SK-N-SH (cell line): ENCODE measurements around the gene IQGAP1. TPM values are rescaled to one million over a fixed set of nuclear protein-coding genes. Genes with fewer than 3 reads are reported as not detected.
"Not testable (repeated sequence)": the region's sequence is repeated elsewhere in the genome, so short reads cannot be mapped to it uniquely, and the experiment has no call there.

ENCODE experiments used
- CTCF ChIA-PET: fragments of 300-600, 350-600 bp; formaldehyde crosslinking; extraction: SDS; loops from one replicate; lab custom pipeline; 2021; lab: Yijun Ruan, JAX
- POLR2A ChIA-PET: fragments of 350-600 bp; sonication (Branson Sonifier 250); formaldehyde crosslinking; extraction: SDS; loops from one replicate; lab custom pipeline; 2020; ENCODE audit warnings: antibody characterized with exemption, inconsistent platforms; lab: Yijun Ruan, JAX
- DNase-seq: peaks from one replicate; pipeline ENCODE4 v3.0.0; 2012
- H2AFZ ChIP-seq: fragments of 200-600 bp; sonication (generic); 2 replicates; pipeline ENCODE4 v1.8.1; 2016; ENCODE audit warnings: antibody characterized with exemption, mild to moderate bottlenecking, low read depth
- H3F3A ChIP-seq: fragments of 200-600 bp; sonication (generic); replicated peaks from 2 replicates; pipeline ENCODE3; 2016; ENCODE audit warnings: antibody characterized with exemption, mild to moderate bottlenecking; ENCODE audit not compliant: insufficient read depth
- H3K27ac ChIP-seq, 2 experiments: fragments of 200-500 bp in 1 of 2; fragments of 200-600 bp in 1 of 2; sonication (Bioruptor generic) in 1 of 2; sonication (generic), shearing (Covaris generic) in 1 of 2; 2 replicates each; pipeline versions ENCODE4 v1.5.1 to v1.6.1; 2014 to 2016; ENCODE audit warnings: low read depth in 2 of 2, inconsistent platforms in 1 of 2, low read length in 1 of 2, mild to moderate bottlenecking in 1 of 2, mixed read lengths in 1 of 2
- H3K27me3 ChIP-seq: fragments of 200-600 bp; sonication (generic), shearing (Covaris generic); 2 replicates; pipeline ENCODE4 v1.6.1; 2016; ENCODE audit warnings: mixed run types; ENCODE audit not compliant: insufficient read depth
- H3K36me3 ChIP-seq, 2 experiments: fragments of 200-500 bp in 1 of 2; fragments of 200-600 bp in 1 of 2; sonication (Bioruptor generic) in 1 of 2; sonication (generic) in 1 of 2; replicated peaks in 1 of 2; 2 replicates each; pipeline versions ENCODE3 to v1.5.1; 2014 to 2016; ENCODE audit warnings: low read length in 1 of 2, mild to moderate bottlenecking in 1 of 2; ENCODE audit not compliant: insufficient read depth in 2 of 2, control insufficient read depth in 1 of 2
- H3K4me1 ChIP-seq, 2 experiments: fragments of 200-500 bp in 1 of 2; fragments of 200-600 bp in 1 of 2; sonication (Bioruptor generic) in 1 of 2; sonication (generic), shearing (Covaris generic) in 1 of 2; 2 replicates each; pipeline versions ENCODE4 v1.5.1 to v1.6.1; 2014 to 2016; ENCODE audit warnings: low read depth in 1 of 2, low read length in 1 of 2, mixed run types in 1 of 2; ENCODE audit not compliant: insufficient read depth in 2 of 2, control insufficient read depth in 1 of 2
- H3K4me2 ChIP-seq: fragments of 200-600 bp; sonication (generic), shearing (Covaris generic); 2 replicates; pipeline ENCODE4 v1.6.1; 2017; ENCODE audit warnings: mixed run types
- H3K4me3 ChIP-seq, 2 experiments: fragments of 200-500 bp in 1 of 2; fragments of 200-600 bp in 1 of 2; sonication (Bioruptor generic) in 1 of 2; sonication (generic), shearing (Covaris generic) in 1 of 2; 2 replicates each; pipeline versions ENCODE4 v1.5.1 to v1.8.1; 2014 to 2016; ENCODE audit warnings: low read depth in 2 of 2, inconsistent platforms in 1 of 2, low read length in 1 of 2, mild to moderate bottlenecking in 1 of 2, mixed read lengths in 1 of 2, moderate library complexity in 1 of 2
- H3K79me2 ChIP-seq: fragments of 200-600 bp; sonication (generic); 2 replicates; pipeline ENCODE4 v1.8.1; 2017; ENCODE audit warnings: mild to moderate bottlenecking; ENCODE audit not compliant: insufficient read depth
- H3K9ac ChIP-seq: fragments of 200-600 bp; sonication (generic); 2 replicates; pipeline ENCODE4 v1.6.1; 2017; ENCODE audit warnings: mixed run types
- H3K9me2 ChIP-seq: fragments of 200-600 bp; sonication (generic); 2 replicates; pipeline ENCODE4 v1.6.1; 2017; ENCODE audit warnings: mixed run types
- H3K9me3 ChIP-seq: fragments of 200-600 bp; sonication (generic); 2 replicates; pipeline ENCODE4 v1.6.1; 2017; ENCODE audit warnings: mixed run types, mild to moderate bottlenecking, moderate library complexity
- H4K20me1 ChIP-seq: fragments of 200-600 bp; sonication (generic); 2 replicates; pipeline ENCODE4 v1.6.1; 2017; ENCODE audit warnings: mild to moderate bottlenecking, mixed run types; ENCODE audit not compliant: insufficient read depth
- CHD2 ChIP-seq: fragments of 150-350 bp; IDR thresholded peaks from 2 replicates; pipeline ENCODE4 v1.6.1; 2018; ENCODE audit warnings: low read length; ENCODE audit not compliant: partially characterized antibody
- CTCF ChIP-seq: fragments of 200-600 bp; sonication (generic); IDR thresholded peaks from 2 replicates; pipeline ENCODE4 v1.6.1; 2017; ENCODE audit warnings: antibody characterized with exemption, mild to moderate bottlenecking, moderate library complexity
- FOXJ3 ChIP-seq: sonication (generic); formaldehyde crosslinking; IDR thresholded peaks from 2 replicates; pipeline ENCODE4 v1.5.1; 2020; ENCODE audit warnings: mild to moderate bottlenecking, missing genetic modification reagents
- GABPA ChIP-seq: IDR thresholded peaks from 2 replicates; pipeline ENCODE4 v1.4.0; 2012; ENCODE audit warnings: low read depth, mild to moderate bottlenecking
- GATA2 ChIP-seq: sonication (generic); formaldehyde crosslinking; IDR thresholded peaks from 2 replicates; pipeline ENCODE4 v1.5.0; 2020; ENCODE audit warnings: mild to moderate bottlenecking, missing genetic modification reagents
- MAX ChIP-seq: IDR thresholded peaks from 2 replicates; pipeline ENCODE4 v1.4.0; 2012; ENCODE audit warnings: low read depth
- MEF2A ChIP-seq: IDR thresholded peaks from 2 replicates; pipeline ENCODE4 v1.4.0; 2012; ENCODE audit warnings: low read depth, borderline replicate concordance
- RAD21 ChIP-seq: IDR thresholded peaks from 2 replicates; pipeline ENCODE4 v1.6.1; 2012; ENCODE audit warnings: mild to moderate bottlenecking, low read length
- SIN3A ChIP-seq: IDR thresholded peaks from 2 replicates; pipeline ENCODE4 v1.6.1; 2012; ENCODE audit warnings: low read depth, mild to moderate bottlenecking, low read length, moderate library complexity, borderline replicate concordance
- USF2 ChIP-seq: fragments of 150-350 bp; IDR thresholded peaks from 2 replicates; pipeline ENCODE4 v1.6.1; 2017; ENCODE audit warnings: antibody characterized with exemption, low read length, low read depth, borderline replicate concordance
- YY1 ChIP-seq: IDR thresholded peaks from 2 replicates; pipeline ENCODE4 v1.4.0; 2012; ENCODE audit warnings: low read depth, mild to moderate bottlenecking
- WGBS: methylation state at CpG from one replicate; pipeline ENCODE4 v1.1.6; 2017; ENCODE audit warnings: low lambda C conversion rate; 5-methylcytosine and 5-hydroxymethylcytosine counted together
- polyA plus RNA-seq, 3 experiments: library from polyadenylated mRNA; depleted of rRNA; stranded (reverse); fragments of >200 nt; gene quantifications; 2 replicates each; pipeline ENCODE4 v1.2.3, GENCODE V29; 2012

IQGAP1 gene
- polyA plus RNA-seq, 1 of the 3 experiments (the other 2 are of a cell fraction), result 56.5 TPM

GRCh38 chr15:90500171-90500570, 112.1 kb downstream of the IQGAP1 start:
- ChIA-PET CTCF (interaction anchor here (0.7 to 1.9 kb wide), 3 partner anchors 9 to 742 kb away, joined by 3 to 7 read pairs (median 4); no protein-coding TSS in a partner anchor), POLR2A (no interaction called here)
- WGBS, result 91% methylated on average over 2 of the region's 2 CpGs
- no peak overlapping the region for H2AFZ ChIP-seq
- H3F3A ChIP-seq, result peaks cover 9% of the 10 kb centered on the region
- no peaks in the 10 kb centered on the region for H3K27me3 ChIP-seq
- H3K4me2 ChIP-seq, result no peak overlapping the region
- no peaks in the 10 kb centered on the region for H4K20me1 ChIP-seq
- H3K4me3 ChIP-seq, result no peak overlapping the region
- H3K4me1 ChIP-seq, result no peaks in the 10 kb centered on the region
- no peaks in the 10 kb centered on the region for H3K79me2 ChIP-seq
- TF ChIP-seq USF2 (no peak), CTCF (no peak), GABPA (no peak)
- H3K36me3 ChIP-seq, result peaks cover 61 to 62% of the 10 kb centered on the region in 2 experiments
- no peaks in the 10 kb centered on the region for H3K9me2 ChIP-seq
- no peak overlapping the region for H3K9ac ChIP-seq
- no peak for DNase-seq
- H3K9me3 ChIP-seq, result no peaks in the 10 kb centered on the region
- H3K27ac ChIP-seq, result no peak overlapping the region

GRCh38 chr15:90501898-90502297, 113.9 kb downstream of the IQGAP1 start:
- CTCF ChIA-PET, result no interaction called here
- H3K4me1 ChIP-seq, result no peaks in the 10 kb centered on the region
- DNase-seq, result no peak
- no peaks in the 10 kb centered on the region for H3K79me2 ChIP-seq
- no peak overlapping the region for H3K4me3 ChIP-seq
- no peaks in the 10 kb centered on the region for H3K9me2 ChIP-seq
- no peaks in the 10 kb centered on the region for H3K27me3 ChIP-seq
- H2AFZ ChIP-seq, result no peak overlapping the region
- peaks cover 50 to 51% of the 10 kb centered on the region in 2 experiments for H3K36me3 ChIP-seq
- H3K9me3 ChIP-seq, result no peaks in the 10 kb centered on the region
- H3K4me2 ChIP-seq, result no peak overlapping the region
- TF ChIP-seq CTCF, result no peak
- TF ChIP-seq YY1, result no peak
- no peak for TF ChIP-seq USF2
- TF ChIP-seq MAX, result no peak
- TF ChIP-seq CHD2, result no peak
- TF ChIP-seq FOXJ3 (CRISPR knock-in tag), result no peak
- TF ChIP-seq GATA2 (CRISPR knock-in tag), result no peak
- no peak for TF ChIP-seq SIN3A
- TF ChIP-seq RAD21, result no peak
- no peak for TF ChIP-seq MEF2A
- TF ChIP-seq GABPA, result no peak
- TF ChIP-seq, all 33 proteins: peak for 0
- no peak overlapping the region for H3K27ac ChIP-seq
- POLR2A ChIA-PET, result no interaction called here
- no peak overlapping the region for H3K9ac ChIP-seq
- 91% methylated on average over 4 of the region's 4 CpGs for WGBS
- H4K20me1 ChIP-seq, result no peaks in the 10 kb centered on the region
- H3F3A ChIP-seq, result peaks cover 16% of the 10 kb centered on the region

- H3K27ac ChIP-seq, H3K79me2 ChIP-seq, H3K4me1 ChIP-seq, H4K20me1 ChIP-seq, POLR2A ChIA-PET, H3K9me3 ChIP-seq, H3K9ac ChIP-seq, DNase-seq, H2AFZ ChIP-seq, H3K4me2 ChIP-seq, H3K9me2 ChIP-seq, H3K4me3 ChIP-seq, H3K36me3 ChIP-seq, H3K27me3 ChIP-seq, H3F3A ChIP-seq: not testable (repeated sequence)
- CTCF ChIA-PET, result interaction anchor here (1.0 to 2.1 kb wide), 2 partner anchors 191 to 422 kb away, joined by 4 to 12 read pairs; partner anchors contain the start of gene HDDC3
- 86% methylated on average over 14 of the region's 29 CpGs for WGBS
These were observed 122.7 kb downstream of the IQGAP1 start for GRCh38 chr15:90510781-90511180.
